K562 (cell line): ENCODE data around the gene IRF6. TPM values are rescaled to one million over a fixed set of nuclear protein-coding genes. Genes with fewer than 3 reads are reported as not detected.
A peak's percentile ranks its signal among the peaks of the same experiment; 100 is the strongest.

ENCODE experiments used
- ATAC-seq: fragments of 200-7000 bp; cut with Tn5 transposase; 3 replicates; pipeline ENCODE4 v1.9.1; 2020; ENCODE audit warnings: moderate library complexity
- BruUV-seq: library from RNA; stranded (reverse); fragments of 400-500 nt; replicated peaks from 2 replicates; lab custom pipeline; 2021; lab: Mats Ljungman, UMichigan
- CTCF ChIA-PET: fragments of 300-600 bp; formaldehyde crosslinking; extraction: SDS; loops from one replicate; lab custom pipeline; 2021; ENCODE audit warnings: low intra/inter-chr PET ratio; lab: Yijun Ruan, JAX
- POLR2A ChIA-PET: fragments of 300-600, 350-650 bp; sonication (Branson Sonifier 250); formaldehyde crosslinking; extraction: SDS; loops from one replicate; lab custom pipeline; 2021; ENCODE audit warnings: antibody characterized with exemption, inconsistent platforms; lab: Yijun Ruan, JAX
- DNase-seq, 4 experiments: peaks; one replicate each; pipeline versions ENCODE4 v3.0.0 to v3.0.0-alpha.2; 2011 to 2018; ENCODE audit warnings: low spot score in 3 of 4, mixed read lengths in 3 of 4; ENCODE audit errors: extremely low read depth in 1 of 4
- FAIRE-seq: peaks from 2 replicates; lab custom pipeline; 2011; peaks lifted over from hg19 to GRCh38; lab: Jason Lieb, UNC
- H2AFZ ChIP-seq: 2 replicates; pipeline ENCODE4 v1.6.0; 2011; ENCODE audit warnings: low read depth, low read length, control low read depth, inconsistent platforms
- H3K27ac ChIP-seq: fragments of 200-600 bp; 3 replicates; pipeline ENCODE4 v1.8.0; 2011; ENCODE audit warnings: low read depth, mild to moderate bottlenecking, control low read depth, inconsistent platforms, low read length, moderate library complexity, mixed read lengths; ENCODE audit errors: extremely low read depth
- H3K27me3 ChIP-seq, 2 experiments: fragments of 300-600 bp in 1 of 2; 2 replicates in 1 of 2; 3 replicates in 1 of 2; pipeline versions ENCODE4 v1.6.0 to v1.8.0; 2011; ENCODE audit warnings: inconsistent platforms in 2 of 2, low read length in 2 of 2, mild to moderate bottlenecking in 1 of 2, mixed read lengths in 1 of 2, moderate library complexity in 1 of 2; ENCODE audit not compliant: control insufficient read depth in 2 of 2, insufficient read depth in 2 of 2
- H3K36me3 ChIP-seq: fragments of 300-600 bp; 3 replicates; pipeline ENCODE4 v1.8.0; 2011; ENCODE audit warnings: mild to moderate bottlenecking, low read length, inconsistent platforms; ENCODE audit not compliant: control insufficient read depth, insufficient read depth
- H3K4me1 ChIP-seq, 2 experiments: fragments of 200-600 bp in 1 of 2; replicated peaks in 1 of 2; 2 replicates in 1 of 2; 3 replicates in 1 of 2; pipeline versions ENCODE4 v1.5.1 to v1.8.0; 2011; ENCODE audit warnings: inconsistent platforms in 2 of 2, low read length in 2 of 2, mild to moderate bottlenecking in 1 of 2, mixed read lengths in 1 of 2, moderate library complexity in 1 of 2; ENCODE audit not compliant: control insufficient read depth in 2 of 2, insufficient read depth in 2 of 2
- H3K4me2 ChIP-seq: 2 replicates; pipeline ENCODE4 v1.6.1; 2011; ENCODE audit warnings: low read length, control low read depth, inconsistent platforms, mixed read lengths; ENCODE audit not compliant: insufficient read depth
- H3K4me3 ChIP-seq: fragments of 200-600 bp; sonication (generic), shearing (Covaris generic); 2 replicates; pipeline ENCODE4 v1.5.1; 2016; ENCODE audit warnings: control low read depth, inconsistent platforms
- H3K79me2 ChIP-seq: fragments of 200-600 bp; 3 replicates; pipeline ENCODE4 v1.8.0; 2011; ENCODE audit warnings: low read length, inconsistent platforms; ENCODE audit not compliant: control insufficient read depth, insufficient read depth
- H3K9ac ChIP-seq, 2 experiments: 2 replicates each; pipeline versions ENCODE4 v1.6.0 to v1.6.1; 2011; ENCODE audit warnings: low read depth in 2 of 2, low read length in 2 of 2, control low read depth in 1 of 2, inconsistent platforms in 1 of 2, mild to moderate bottlenecking in 1 of 2, mixed read lengths in 1 of 2; ENCODE audit not compliant: insufficient read depth in 1 of 2
- H3K9me1 ChIP-seq: one replicate; pipeline ENCODE4 v1.6.0; 2011; ENCODE audit warnings: inconsistent platforms, mild to moderate bottlenecking, low read length, moderate library complexity; ENCODE audit not compliant: control insufficient read depth, insufficient read depth
- H3K9me3 ChIP-seq: replicated peaks from 2 replicates; pipeline ENCODE4 v1.5.1; 2011; ENCODE audit warnings: low read depth, low read length, inconsistent platforms; ENCODE audit not compliant: control insufficient read depth, insufficient read depth
- H4K20me1 ChIP-seq: replicated peaks from 2 replicates; pipeline ENCODE4 v1.6.1; 2011; ENCODE audit warnings: low read length, inconsistent platforms, mixed read lengths; ENCODE audit not compliant: control insufficient read depth, insufficient read depth
- ARID3A ChIP-seq: IDR thresholded peaks from 2 replicates; pipeline ENCODE4 v1.6.1; 2012; ENCODE audit warnings: low read depth, low read length, improper control_type of control experiment, borderline replicate concordance
- CREM ChIP-seq: IDR thresholded peaks from 2 replicates; pipeline ENCODE4 v1.6.1; 2014; ENCODE audit warnings: antibody characterized with exemption, low read depth
- CSDE1 ChIP-seq, 2 experiments: fragments of 450-650 bp; IDR thresholded peaks; 2 replicates each; pipeline ENCODE4 v1.6.1; 2016; ENCODE audit warnings: mild to moderate bottlenecking in 1 of 2
- DPF2 ChIP-seq: fragments of 450-650 bp; IDR thresholded peaks from 2 replicates; pipeline ENCODE4 v1.6.1; 2016
- E4F1 ChIP-seq: fragments of 250-450 bp; sonication (Bioruptor Pico); IDR thresholded peaks from 2 replicates; pipeline ENCODE4 v1.5.0; 2021; ENCODE audit warnings: mild to moderate bottlenecking, borderline replicate concordance
- KDM2B ChIP-seq: fragments of 250-450 bp; sonication (Bioruptor Pico); IDR thresholded peaks from 2 replicates; pipeline ENCODE4 v1.8.0; 2021; ENCODE audit warnings: mild to moderate bottlenecking, moderate library complexity
- SAFB2 ChIP-seq: fragments of 200-400 bp; formaldehyde crosslinking; IDR thresholded peaks from 2 replicates; pipeline ENCODE4 v1.6.1; 2018; ENCODE audit warnings: borderline replicate concordance, low read length, low read depth, moderate library complexity; ENCODE audit not compliant: severe bottlenecking
- TBP ChIP-seq: optimal IDR thresholded peaks from 2 replicates; pipeline ENCODE3; 2011; ENCODE audit warnings: low read depth, low read length, improper control_type of control experiment
- TEAD2 ChIP-seq: fragments of 450-650 bp; IDR thresholded peaks from 2 replicates; pipeline ENCODE4 v1.6.1; 2016; ENCODE audit warnings: missing genetic modification characterization, control low read depth, missing compliant biosample characterization
- TRIM24 ChIP-seq, 2 experiments: fragments of 450-650 bp; IDR thresholded peaks; 2 replicates each; pipeline ENCODE4 v1.6.1; 2016
- ZBTB9 ChIP-seq: fragments of 450-650 bp; formaldehyde crosslinking; IDR thresholded peaks from 2 replicates; pipeline ENCODE4 v1.4.0; 2020; ENCODE audit warnings: mild to moderate bottlenecking, moderate library complexity
- ZNF384 ChIP-seq: IDR thresholded peaks from 2 replicates; pipeline ENCODE4 v1.6.1; 2012; ENCODE audit warnings: low read depth, low read length, improper control_type of control experiment
- WGBS: fragments of 100-300 bp; shearing (Covaris generic); methylation state at CpG from one replicate; pipeline ENCODE4 v1.1.6; 2016; ENCODE audit warnings: low coverage, mixed read lengths; ENCODE audit not compliant: insufficient coverage; ENCODE audit errors: missing lambda C conversion rate; 5-methylcytosine and 5-hydroxymethylcytosine counted together
- in situ Hi-C: fragments of 300-500 bp; cut with MboI; formaldehyde crosslinking; loops from 4 replicates; pipeline ENCODE4 v1.15.0; 2018; ENCODE audit warnings: inconsistent platforms, mixed read lengths
- intact Hi-C: fragments of 100-400 bp; cut with micrococcal nuclease; formaldehyde crosslinking; loops from 2 replicates; pipeline ENCODE4 v1.14.2; 2022
- polyA plus RNA-seq, 8 experiments: library from polyadenylated mRNA; depleted of rRNA in 4 of 8; stranded (reverse) in 5 of 8; unstranded in 3 of 8; fragments of >200 nt; fragmentation: Nextera tagmentation in 2 of 8; fragmentation: Illumina TruSeq in 1 of 8; extraction: Ambion mirVana in 2 of 8; extraction: Trizol in 1 of 8; gene quantifications; 2 replicates each; pipeline versions ENCODE4 v1.2.1 to v1.2.3, GENCODE V29; 2011 to 2014; ENCODE audit warnings: inconsistent platforms in 1 of 8, missing spikeins in 1 of 8
- total RNA-seq, 7 experiments: library from RNA; depleted of rRNA in 6 of 7; stranded (reverse); fragments of >200 nt in 6 of 7; fragmentation: Illumina TruSeq in 2 of 7; extraction: Trizol in 2 of 7; gene quantifications; 2 replicates each; pipeline versions ENCODE4 v1.2.1 to v1.2.3, GENCODE V29; 2011 to 2021; ENCODE audit warnings: low replicate concordance in 1 of 7

The IRF6 gene
- total and polyA plus RNA-seq, 9 of the 15 experiments (the other 6 are each of a cell fraction or from before 2014, with no cell fraction given) = 0.03 to 0.65 (median 0.17) TPM

GRCh38 chr1:209805875-209806760, at the start of gene IRF6 (continued):
- peak; percentile 73 for TF ChIP-seq ZNF384
- peak; percentile 60 for TF ChIP-seq DPF2
- TF ChIP-seq ZBTB9 (CRISPR knock-in tag) = 0 out of 2 replicates have a peak, but pooled peaks have one; percentile 21
- 0 out of 2 replicates have a peak, but pooled peaks have one; percentile 34 for TF ChIP-seq KDM2B (CRISPR knock-in tag)
- peak; percentile 49 for TF ChIP-seq TBP
- TF ChIP-seq CREM = peak; percentile 74

GRCh38 chr1:209855623-209856022, 49.7 kb upstream of the IRF6 start:
- intact Hi-C loops (no loop called here), in situ Hi-C loops (loop anchor here (10.0 to 25.0 kb wide), 2 partner anchors 459 to 1282 kb away; partner anchors contain the start of gene KCNH1)
- H3K4me3 ChIP-seq = no peak overlapping the region
- no peaks in the 10 kb centered on the region for H3K27me3 ChIP-seq
- H3K4me2 ChIP-seq = no peak overlapping the region
- WGBS = 79% methylated on average over 5 of the region's 5 CpGs
- no peak overlapping the region for H3K9ac ChIP-seq
- no peaks in the 10 kb centered on the region for H3K9me1 ChIP-seq
- H3K4me1 ChIP-seq = no peaks in the 10 kb centered on the region
- H2AFZ ChIP-seq = no peak overlapping the region
- H3K79me2 ChIP-seq = no peaks in the 10 kb centered on the region
- ATAC-seq = no peak
- no peaks in the 10 kb centered on the region for H3K9me3 ChIP-seq
- no peaks in the 10 kb centered on the region for H4K20me1 ChIP-seq
- ChIA-PET CTCF (no interaction called here), POLR2A (interaction anchor here (1.6 to 1.8 kb wide), 3 partner anchors 11 to 16 kb away, joined by 6 to 8 read pairs (median 7); no protein-coding TSS in a partner anchor)
- no TSS peak for BruUV-seq
- no peak overlapping the region for H3K27ac ChIP-seq
- DNase-seq = no peak
- no peak for FAIRE-seq
- H3K36me3 ChIP-seq = peaks cover 38% of the 10 kb centered on the region
- no peak for TF ChIP-seq TEAD2 (tag)
- TF ChIP-seq ARID3A = no peak
- TF ChIP-seq E4F1 (CRISPR knock-in tag) = no peak
- TF ChIP-seq TRIM24 (IDR thresholded peaks at IDR 0.05) = no peak
- no peak for TF ChIP-seq SAFB2
- TF ChIP-seq CSDE1 (IDR thresholded peaks at IDR 0.05) = no peak
